Stimulated activated CD4-positive, alpha-beta T cell treated with anti-CD3 and anti-CD28 coated beads, Interleukin-12 subunit alpha, Interleukin-12 subunit beta, amount 100 ng/mL, for 48 hours (primary cell): ENCODE results near the gene MOGAT3.

ENCODE experiments used
- DNase-seq, 3 donors: peaks; one replicate each; pipeline ENCODE4 v3.0.0-alpha.2; 2020; ENCODE audit warnings: low read depth in 2 of 3, low spot score in 1 of 3

The MOGAT3 gene

GRCh38 chr7:101234636-101235035, 33.8 kb upstream of the MOGAT3 start:
- DNase-seq = no peak

GRCh38 chr7:101233907-101234547, 33.2 kb upstream of the MOGAT3 start:
- no peak for DNase-seq

- no peak for DNase-seq
Observed at GRCh38 chr7:101232141-101232850, 31.5 kb upstream of the MOGAT3 start.

- no peak for DNase-seq
Observed at GRCh38 chr7:101231644-101232043, 30.8 kb upstream of the MOGAT3 start.

- DNase-seq = no peak
Observed at GRCh38 chr7:101226721-101227120, 25.9 kb upstream of the MOGAT3 start.

GRCh38 chr7:101225650-101226049, 24.8 kb upstream of the MOGAT3 start:
- DNase-seq = no peak

- DNase-seq = no peak
Observed at GRCh38 chr7:101223528-101223927, 22.7 kb upstream of the MOGAT3 start.

GRCh38 chr7:101222275-101222830, 21.5 kb upstream of the MOGAT3 start:
- no peak for DNase-seq

- no peak for DNase-seq
Observed at GRCh38 chr7:101220295-101220694, 19.5 kb upstream of the MOGAT3 start.

- no peak for DNase-seq
Observed at GRCh38 chr7:101218236-101219125, 17.6 kb upstream of the MOGAT3 start.

GRCh38 chr7:101217388-101218235, 16.8 kb upstream of the MOGAT3 start, which contains the start of the genes PLOD3 and ZNHIT1:
TSS of gene PLOD3 (minus strand) at chr7:101217581. CDS start at chr7:101217274, 307 bp downstream.
TSS of gene ZNHIT1 (plus strand) at chr7:101218165. CDS start at chr7:101218196, 31 bp downstream.
- DNase-seq = peak; percentile 92 to 94 (median 92)

- DNase-seq = no peak
Observed at GRCh38 chr7:101216860-101217387, 16.1 kb upstream of the MOGAT3 start.

GRCh38 chr7:101216001-101216859, 15.4 kb upstream of the MOGAT3 start:
- no peak for DNase-seq

GRCh38 chr7:101212014-101212413, 11.2 kb upstream of the MOGAT3 start:
- no peak for DNase-seq

- DNase-seq = no peak
Observed at GRCh38 chr7:101211501-101211900, 10.7 kb upstream of the MOGAT3 start.

- no peak for DNase-seq
Observed at GRCh38 chr7:101210143-101210542, 9.3 kb upstream of the MOGAT3 start.

- no peak for DNase-seq
Observed at GRCh38 chr7:101208794-101209193, 8.0 kb upstream of the MOGAT3 start.

- DNase-seq = no peak
Observed at GRCh38 chr7:101207459-101207858, 6.6 kb upstream of the MOGAT3 start.

- no peak for DNase-seq
Observed at GRCh38 chr7:101206665-101207042, 5.8 kb upstream of the MOGAT3 start.
